ENCODE measurements around the gene SORCS3.

GRCh38 chr10:105171945-105172344 is 530.9 kb downstream of the SORCS3 start:
- no peak for TF ChIP-seq CTCF (IDR thresholded peaks at IDR 0.05)
- no peak for TF ChIP-seq POLR2A (IDR thresholded peaks at IDR 0.05)
